Astrocyte (in vitro differentiated cells and primary cell): ENCODE data around the gene SNED1. TPM values are rescaled to one million over a fixed set of nuclear protein-coding genes. Genes with fewer than 3 reads are reported as not detected.

Source experiments
- DNase-seq: peaks from one replicate; pipeline ENCODE4 v3.0.0-alpha.2; 2010; ENCODE audit warnings: low read depth
- FAIRE-seq: peaks from 2 replicates; lab custom pipeline; 2011; peaks lifted over from hg19 to GRCh38; lab: Jason Lieb, UNC
- H2AFZ ChIP-seq: 2 replicates; pipeline ENCODE4 v1.6.0; 2012; ENCODE audit warnings: low read depth, low read length, inconsistent platforms
- H3K27ac ChIP-seq: 2 replicates; pipeline ENCODE4 v1.5.1; 2011; ENCODE audit warnings: low read depth, low read length, inconsistent platforms
- H3K27me3 ChIP-seq: 2 replicates; pipeline ENCODE4 v1.6.0; 2011; ENCODE audit warnings: low read length, inconsistent platforms; ENCODE audit not compliant: insufficient read depth
- H3K36me3 ChIP-seq: 2 replicates; pipeline ENCODE4 v1.5.1; 2011; ENCODE audit warnings: low read length, inconsistent platforms; ENCODE audit not compliant: insufficient read depth
- H3K4me1 ChIP-seq: 2 replicates; pipeline ENCODE4 v1.5.1; 2011; ENCODE audit warnings: low read length, inconsistent platforms; ENCODE audit not compliant: insufficient read depth
- H3K4me2 ChIP-seq: 2 replicates; pipeline ENCODE4 v1.6.0; 2012; ENCODE audit warnings: low read length, inconsistent platforms
- H3K4me3 ChIP-seq: 2 replicates; pipeline ENCODE4 v1.5.1; 2011; ENCODE audit warnings: low read depth, mild to moderate bottlenecking, low read length, inconsistent platforms; ENCODE audit not compliant: insufficient read depth
- H3K79me2 ChIP-seq: 2 replicates; pipeline ENCODE4 v1.6.0; 2012; ENCODE audit warnings: mild to moderate bottlenecking, low read length, inconsistent platforms; ENCODE audit not compliant: insufficient read depth
- H3K9ac ChIP-seq: 2 replicates; pipeline ENCODE4 v1.6.0; 2012; ENCODE audit warnings: mild to moderate bottlenecking, low read length, inconsistent platforms
- H3K9me3 ChIP-seq: 2 replicates; pipeline ENCODE4 v1.5.1; 2012; ENCODE audit warnings: low read depth, mild to moderate bottlenecking, low read length, inconsistent platforms; ENCODE audit not compliant: insufficient read depth
- H4K20me1 ChIP-seq: 2 replicates; pipeline ENCODE4 v1.6.0; 2012; ENCODE audit warnings: low read length, inconsistent platforms; ENCODE audit not compliant: insufficient read depth
- H3K27ac Mint-ChIP-seq: one replicate; pipeline ENCODE4 v1.8.0; 2021; ENCODE audit warnings: mild to moderate bottlenecking, mixed read lengths; ENCODE audit not compliant: unreplicated experiment
- H3K27me3 Mint-ChIP-seq: one replicate; pipeline ENCODE4 v1.8.0; 2021; ENCODE audit warnings: low read depth, mixed read lengths; ENCODE audit not compliant: unreplicated experiment
- H3K36me3 Mint-ChIP-seq: one replicate; pipeline ENCODE4 v1.8.0; 2021; ENCODE audit warnings: low read depth, mixed read lengths; ENCODE audit not compliant: unreplicated experiment
- H3K4me1 Mint-ChIP-seq: one replicate; pipeline ENCODE4 v1.8.0; 2021; ENCODE audit warnings: low read depth, mixed read lengths; ENCODE audit not compliant: unreplicated experiment
- H3K4me3 Mint-ChIP-seq: one replicate; pipeline ENCODE4 v1.8.0; 2021; ENCODE audit warnings: mild to moderate bottlenecking, moderate library complexity, mixed read lengths; ENCODE audit not compliant: unreplicated experiment
- H3K9me3 Mint-ChIP-seq: one replicate; pipeline ENCODE4 v1.8.0; 2021; ENCODE audit warnings: mild to moderate bottlenecking, mixed read lengths; ENCODE audit not compliant: unreplicated experiment
- EZH2 ChIP-seq: IDR thresholded peaks from 2 replicates; pipeline ENCODE4 v1.6.1; 2012; ENCODE audit warnings: mild to moderate bottlenecking, low read length, inconsistent platforms; ENCODE audit not compliant: insufficient read depth
- total RNA-seq: library from RNA; stranded (reverse); gene quantifications from 2 replicates; pipeline ENCODE4 v1.2.1, GENCODE V29; 2021
- TF ChIP-seq, protein P1 (sequence below): IDR thresholded peaks from 2 replicates; pipeline ENCODE4 v1.5.1; 2011; ENCODE audit warnings: low read depth, mild to moderate bottlenecking, inconsistent platforms, low read length, moderate library complexity; ENCODE audit not compliant: insufficient read depth

The SNED1 gene
- total RNA-seq, 1 donor from 2014 or later = 0.23 TPM

DNA sequence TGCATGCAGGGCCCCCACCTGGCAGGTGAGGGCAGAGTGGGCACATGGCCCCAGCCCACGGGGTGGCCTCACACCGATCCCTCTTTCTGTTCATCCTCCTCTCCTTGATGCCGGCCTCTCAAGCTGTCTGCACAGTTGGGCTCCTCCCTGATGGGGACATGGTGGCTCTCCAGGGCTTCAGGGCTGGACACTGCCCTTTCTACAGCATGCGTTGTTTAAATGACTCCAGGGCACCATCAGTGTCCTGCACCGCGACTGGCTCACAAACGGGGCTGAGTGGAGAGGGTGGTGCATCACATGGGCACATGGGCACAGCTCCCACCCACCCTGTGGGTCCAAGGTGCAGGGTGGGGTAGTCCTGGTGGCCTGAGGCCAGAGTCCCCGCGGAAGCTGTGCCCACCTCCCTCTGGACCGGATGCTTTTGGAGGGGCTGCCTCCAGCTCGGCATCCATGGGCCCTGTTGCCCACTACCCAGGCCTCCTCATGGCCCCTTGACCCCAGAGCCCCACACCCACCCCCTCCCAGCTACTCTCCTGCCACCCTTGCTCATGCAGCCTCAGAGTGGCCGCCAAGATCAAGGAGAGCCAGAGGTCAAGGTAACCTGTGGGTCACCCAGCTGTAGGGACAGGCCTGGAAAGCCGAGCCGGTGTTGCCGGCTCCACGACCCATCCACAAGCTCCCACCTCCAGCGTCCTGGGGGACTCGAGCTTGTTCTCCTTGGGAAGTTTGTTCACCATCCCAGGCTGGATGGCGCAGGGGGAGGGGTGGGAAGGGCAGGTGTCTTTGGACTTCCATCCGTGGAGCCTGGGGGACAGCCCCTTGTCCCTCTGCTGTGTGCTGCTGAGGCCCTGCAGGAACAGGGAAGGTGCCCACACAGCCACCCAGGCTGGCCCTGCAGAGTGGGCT is 12.3 kb upstream of the SNED1 start:
- Histone ChIP-seq H4K20me1 (no peaks in the 10 kb centered on the region), H3K79me2 (no peaks in the 10 kb centered on the region), H3K27ac (no peak overlapping the region), H3K9me3 (peaks cover 14% of the 10 kb centered on the region), H3K4me2 (no peak overlapping the region), H2AFZ (no peak overlapping the region), H3K36me3 (no peaks in the 10 kb centered on the region), H3K4me3 (no peak overlapping the region), H3K27me3 (peaks cover 11% of the 10 kb centered on the region), H3K9ac (no peak overlapping the region), H3K4me1 (no peaks in the 10 kb centered on the region)
- DNase-seq = no peak
- Mint-ChIP-seq H3K9me3 (no peaks in the 10 kb centered on the region), H3K36me3 (no peaks in the 10 kb centered on the region), H3K27me3 (peaks cover 41% of the 10 kb centered on the region), H3K4me3 (no peak overlapping the region), H3K4me1 (no peaks in the 10 kb centered on the region), H3K27ac (no peak overlapping the region)
- TF ChIP-seq, protein P1, sequence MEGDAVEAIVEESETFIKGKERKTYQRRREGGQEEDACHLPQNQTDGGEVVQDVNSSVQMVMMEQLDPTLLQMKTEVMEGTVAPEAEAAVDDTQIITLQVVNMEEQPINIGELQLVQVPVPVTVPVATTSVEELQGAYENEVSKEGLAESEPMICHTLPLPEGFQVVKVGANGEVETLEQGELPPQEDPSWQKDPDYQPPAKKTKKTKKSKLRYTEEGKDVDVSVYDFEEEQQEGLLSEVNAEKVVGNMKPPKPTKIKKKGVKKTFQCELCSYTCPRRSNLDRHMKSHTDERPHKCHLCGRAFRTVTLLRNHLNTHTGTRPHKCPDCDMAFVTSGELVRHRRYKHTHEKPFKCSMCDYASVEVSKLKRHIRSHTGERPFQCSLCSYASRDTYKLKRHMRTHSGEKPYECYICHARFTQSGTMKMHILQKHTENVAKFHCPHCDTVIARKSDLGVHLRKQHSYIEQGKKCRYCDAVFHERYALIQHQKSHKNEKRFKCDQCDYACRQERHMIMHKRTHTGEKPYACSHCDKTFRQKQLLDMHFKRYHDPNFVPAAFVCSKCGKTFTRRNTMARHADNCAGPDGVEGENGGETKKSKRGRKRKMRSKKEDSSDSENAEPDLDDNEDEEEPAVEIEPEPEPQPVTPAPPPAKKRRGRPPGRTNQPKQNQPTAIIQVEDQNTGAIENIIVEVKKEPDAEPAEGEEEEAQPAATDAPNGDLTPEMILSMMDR = no peak
- no peak for TF ChIP-seq EZH2
- FAIRE-seq = no peak

DNA sequence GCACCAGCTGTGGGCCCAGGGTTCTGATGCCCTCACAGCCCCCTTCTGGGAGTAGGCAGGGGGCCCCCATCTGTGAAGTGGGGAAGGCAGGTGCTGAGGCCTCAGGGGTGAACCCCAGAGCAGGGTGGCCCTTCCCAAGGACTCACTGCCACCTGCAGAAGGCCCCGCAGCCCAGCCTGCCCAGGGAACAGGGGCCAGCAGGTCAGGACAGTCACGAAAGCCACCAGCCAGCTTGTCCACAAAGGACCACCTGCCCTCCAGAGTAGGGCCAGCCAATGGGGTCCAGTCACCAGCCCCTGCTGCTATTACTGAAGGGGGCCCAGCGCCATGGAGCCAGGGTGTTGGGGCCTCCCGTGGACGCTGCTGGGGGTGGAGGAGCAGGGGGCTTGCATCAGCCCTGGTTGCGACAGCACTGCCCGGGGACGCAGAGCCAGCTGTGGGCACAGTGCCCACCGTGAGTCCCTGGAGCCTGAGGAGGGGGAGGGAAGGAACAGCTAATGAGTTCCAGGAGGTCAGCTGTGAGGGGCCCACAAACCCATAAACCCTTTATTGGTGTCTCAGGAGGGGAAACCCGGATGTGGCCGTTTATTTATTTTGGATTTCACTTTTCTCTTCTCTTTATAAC is 11.5 kb upstream of the SNED1 start:
- peaks cover 10% of the 10 kb centered on the region for H3K27me3 ChIP-seq
- H3K36me3 ChIP-seq = no peaks in the 10 kb centered on the region
- peak; percentile 24 for DNase-seq
- H3K4me3 ChIP-seq = no peak overlapping the region
- Mint-ChIP-seq H3K4me3 (no peak overlapping the region), H3K4me1 (no peaks in the 10 kb centered on the region), H3K27ac (no peak overlapping the region), H3K9me3 (no peaks in the 10 kb centered on the region), H3K27me3 (peaks cover 34% of the 10 kb centered on the region), H3K36me3 (no peaks in the 10 kb centered on the region)
- H3K27ac ChIP-seq = no peak overlapping the region
- H3K4me2 ChIP-seq = peak overlapping the region; percentile 15
- no peaks in the 10 kb centered on the region for H3K79me2 ChIP-seq
- no peak overlapping the region for H2AFZ ChIP-seq
- TF ChIP-seq, protein P1 = no peak
- TF ChIP-seq EZH2 = no peak
- H3K9me3 ChIP-seq = peaks cover 14% of the 10 kb centered on the region
- FAIRE-seq = no peak
- H3K4me1 ChIP-seq = peaks cover 4% of the 10 kb centered on the region
- H4K20me1 ChIP-seq = no peaks in the 10 kb centered on the region
- no peak overlapping the region for H3K9ac ChIP-seq
